GM13976 (cell line): ENCODE measurements around the gene KIF21B.

ENCODE experiments used
- DNase-seq: peaks from one replicate; pipeline ENCODE4 v3.0.0; 2012; ENCODE audit warnings: low spot score
- in situ Hi-C: fragments of 300-500 bp; cut with MboI; formaldehyde crosslinking; loops from one replicate; pipeline ENCODE4 v1.12.0; 2022; ENCODE audit warnings: low sequenced_read_pairs, mixed read lengths, inconsistent platforms; ENCODE audit not compliant: unreplicated experiment
- TF ChIP-seq, protein P1 (sequence below): IDR thresholded peaks from 2 replicates; pipeline ENCODE4 v1.5.1; 2012; ENCODE audit warnings: borderline replicate concordance, mild to moderate bottlenecking; ENCODE audit not compliant: insufficient read depth; ENCODE audit errors: extremely low read depth, missing control alignments, control extremely low read depth

Gene KIF21B

GRCh38 chr1:201064806-201065205, 41.3 kb upstream of the KIF21B start:
- TF ChIP-seq, protein P1, sequence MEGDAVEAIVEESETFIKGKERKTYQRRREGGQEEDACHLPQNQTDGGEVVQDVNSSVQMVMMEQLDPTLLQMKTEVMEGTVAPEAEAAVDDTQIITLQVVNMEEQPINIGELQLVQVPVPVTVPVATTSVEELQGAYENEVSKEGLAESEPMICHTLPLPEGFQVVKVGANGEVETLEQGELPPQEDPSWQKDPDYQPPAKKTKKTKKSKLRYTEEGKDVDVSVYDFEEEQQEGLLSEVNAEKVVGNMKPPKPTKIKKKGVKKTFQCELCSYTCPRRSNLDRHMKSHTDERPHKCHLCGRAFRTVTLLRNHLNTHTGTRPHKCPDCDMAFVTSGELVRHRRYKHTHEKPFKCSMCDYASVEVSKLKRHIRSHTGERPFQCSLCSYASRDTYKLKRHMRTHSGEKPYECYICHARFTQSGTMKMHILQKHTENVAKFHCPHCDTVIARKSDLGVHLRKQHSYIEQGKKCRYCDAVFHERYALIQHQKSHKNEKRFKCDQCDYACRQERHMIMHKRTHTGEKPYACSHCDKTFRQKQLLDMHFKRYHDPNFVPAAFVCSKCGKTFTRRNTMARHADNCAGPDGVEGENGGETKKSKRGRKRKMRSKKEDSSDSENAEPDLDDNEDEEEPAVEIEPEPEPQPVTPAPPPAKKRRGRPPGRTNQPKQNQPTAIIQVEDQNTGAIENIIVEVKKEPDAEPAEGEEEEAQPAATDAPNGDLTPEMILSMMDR = no peak

DNA sequence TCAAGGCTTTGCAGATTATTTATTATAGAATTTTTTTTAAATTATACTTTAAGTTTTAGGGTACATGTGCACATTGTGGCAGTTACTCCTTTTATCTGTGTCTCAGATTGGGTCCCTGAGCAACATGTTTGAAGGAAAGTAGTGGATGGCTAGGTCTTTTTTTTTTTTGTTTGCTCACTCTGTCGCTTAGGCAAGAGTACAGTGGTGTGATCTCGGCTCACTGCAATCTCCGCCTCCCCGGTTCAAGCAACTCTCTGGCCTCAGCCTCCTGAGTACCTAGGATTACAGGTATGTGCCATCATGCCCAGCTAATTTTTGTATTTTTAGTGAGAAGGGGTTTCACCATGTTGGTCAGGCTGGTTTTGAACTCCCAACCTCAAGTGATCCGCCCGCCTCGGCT, 39.6 kb upstream of the KIF21B start:
- in situ Hi-C loops = no loop called here
- DNase-seq = no peak
- TF ChIP-seq, protein P1 = no peak

More at GRCh38 chr1:201064806-201065205, 41.3 kb upstream of the KIF21B start:
- no peak for DNase-seq
- in situ Hi-C loops = no loop called here

DNA sequence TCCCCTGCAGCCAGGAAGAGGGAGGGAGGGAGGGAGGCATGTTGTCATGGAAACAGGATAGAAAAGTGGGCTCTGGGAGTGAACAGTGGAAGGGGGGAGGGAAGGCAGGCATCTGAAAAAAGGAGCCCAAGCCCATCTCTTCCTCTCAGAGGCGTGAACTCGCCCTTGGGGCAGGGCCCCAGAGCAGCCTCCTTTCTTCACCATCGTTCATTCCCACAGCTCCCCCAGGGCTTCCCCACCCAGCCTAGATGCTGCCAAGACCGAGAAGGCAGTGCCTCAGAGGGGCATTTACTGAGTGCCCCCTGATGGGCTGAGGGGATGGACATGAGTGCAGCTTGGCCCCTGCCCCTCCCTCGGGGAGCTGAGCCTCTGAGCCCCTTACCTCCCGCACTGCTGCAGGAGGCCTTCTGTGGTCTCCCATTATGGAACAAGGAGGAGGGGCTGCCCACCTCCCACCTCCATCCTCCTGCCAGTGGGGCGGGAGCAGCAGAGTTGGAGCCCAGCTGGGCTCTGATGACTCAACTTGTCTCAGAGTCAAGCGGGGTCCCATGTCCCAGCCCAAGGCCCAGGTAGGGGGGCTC, 39.1 kb upstream of the KIF21B start:
- in situ Hi-C loops = no loop called here
- DNase-seq = no peak

DNA sequence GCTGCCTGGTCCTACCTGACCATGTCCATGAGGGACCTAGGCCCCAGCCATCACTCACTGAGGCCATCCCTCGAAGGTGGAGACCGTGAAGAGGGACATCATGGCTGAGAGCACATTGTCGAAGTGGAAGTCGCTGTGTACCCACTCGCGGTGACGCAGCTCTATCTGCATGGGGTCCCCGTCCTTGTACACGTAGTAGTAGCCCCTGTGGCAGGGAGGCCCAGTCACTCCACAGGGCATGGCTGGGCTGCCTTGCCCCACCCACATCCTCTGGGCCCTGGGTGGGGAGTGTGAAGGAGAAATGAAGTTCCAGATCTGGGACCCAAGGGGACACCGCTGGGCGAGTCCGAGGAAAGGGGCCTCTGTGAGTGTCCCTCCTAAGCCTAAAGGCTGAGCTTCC, 38.4 kb upstream of the KIF21B start:
- DNase-seq = no peak
- TF ChIP-seq, protein P1 = no peak
- in situ Hi-C loops = no loop called here

More for the DNA sequence above, 39.1 kb upstream of the KIF21B start:
- TF ChIP-seq, protein P1 = no peak

GRCh38 chr1:201061049-201061448, 37.5 kb upstream of the KIF21B start:
- in situ Hi-C loops = no loop called here
- TF ChIP-seq, protein P1 = no peak
- no peak for DNase-seq

DNA sequence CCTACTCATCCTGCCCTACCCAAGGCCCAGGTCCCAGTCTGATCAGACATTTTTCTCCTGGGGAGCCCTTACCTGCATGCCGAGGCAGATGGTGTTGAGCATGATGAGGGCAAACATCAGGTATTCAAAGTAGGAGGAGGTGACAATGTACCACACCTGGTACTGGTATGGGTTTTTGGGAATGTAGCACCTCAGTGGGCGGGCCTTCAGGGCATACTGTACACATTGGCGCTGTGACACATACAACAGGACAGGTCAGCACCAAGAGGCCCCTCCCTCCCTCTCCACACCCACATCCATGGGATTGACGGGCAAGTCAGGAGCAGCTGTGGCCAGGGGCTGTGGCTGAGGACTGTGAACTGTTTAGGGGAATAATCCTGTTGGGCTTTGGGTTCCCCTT, 37.1 kb upstream of the KIF21B start:
- TF ChIP-seq, protein P1 = no peak
- no peak for DNase-seq
- in situ Hi-C loops = no loop called here
